GDM1 (cell line): ENCODE results near the gene ACTL8.

Experiments used
- DNase-seq: peaks from one replicate; lab custom pipeline; 2025; lab: John Stamatoyannopoulos, UW

Gene ACTL8

DNA sequence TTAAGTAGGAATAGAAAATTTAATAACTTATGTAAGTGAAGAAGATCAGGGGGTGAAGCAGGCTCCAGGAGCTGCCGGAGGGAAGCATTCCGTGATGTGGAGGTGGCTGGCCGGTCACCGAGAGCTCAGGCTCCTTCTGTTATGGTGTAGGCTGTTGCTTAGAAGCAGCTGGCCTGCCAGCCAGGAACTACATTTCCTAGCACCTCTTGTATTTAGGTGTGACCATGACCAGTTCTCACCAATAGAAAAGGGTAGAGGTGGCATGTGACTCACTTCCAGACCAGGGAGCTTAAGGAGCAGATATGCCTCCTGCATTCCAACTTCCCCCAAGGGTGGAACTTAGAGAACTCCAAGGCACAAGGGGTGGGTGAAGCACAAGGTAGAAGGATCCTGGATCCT lies 120.7 kb downstream of the ACTL8 start:
- DNase-seq = no peak
